Epithelial cell of esophagus (primary cell): Measurements from ENCODE around the gene CRB1.
A peak's percentile ranks its signal among the peaks of the same experiment; 100 is the strongest.

Experiments
- DNase-seq: peaks from one replicate; pipeline ENCODE4 v3.0.0; 2010; ENCODE audit warnings: low read depth
- H3K4me3 ChIP-seq: 2 replicates; pipeline ENCODE4 v1.5.1; 2011; ENCODE audit warnings: mild to moderate bottlenecking, low read length, control low read depth
- CTCF ChIP-seq: IDR thresholded peaks from 2 replicates; pipeline ENCODE4 v1.5.1; 2011; ENCODE audit warnings: low read depth, mild to moderate bottlenecking, low read length, control low read depth, inconsistent platforms; ENCODE audit not compliant: insufficient read depth; ENCODE audit errors: missing control alignments

The CRB1 gene

GRCh38 chr1:197287863-197288262, 19.8 kb downstream of the CRB1 start:
- no peak for TF ChIP-seq CTCF
- no peak overlapping the region for H3K4me3 ChIP-seq
- DNase-seq: no peak

- DNase-seq: peak; percentile 38
- no peak for TF ChIP-seq CTCF
- H3K4me3 ChIP-seq: no peak overlapping the region
These were observed 34.7 kb downstream of the CRB1 start for GRCh38 chr1:197302775-197303174.

- no peak for DNase-seq
- no peak for TF ChIP-seq CTCF
- H3K4me3 ChIP-seq: no peak overlapping the region
These were observed 35.4 kb downstream of the CRB1 start for GRCh38 chr1:197303463-197303862.

GRCh38 chr1:197304638-197305200, 36.7 kb downstream of the CRB1 start:
- H3K4me3 ChIP-seq: no peak overlapping the region
- no peak for DNase-seq
- TF ChIP-seq CTCF: no peak

GRCh38 chr1:197305925-197306324, 37.9 kb downstream of the CRB1 start:
- DNase-seq: no peak
- H3K4me3 ChIP-seq: no peak overlapping the region
- TF ChIP-seq CTCF: no peak

GRCh38 chr1:197306381-197307062, 38.5 kb downstream of the CRB1 start:
- no peak overlapping the region for H3K4me3 ChIP-seq
- DNase-seq: no peak
- no peak for TF ChIP-seq CTCF

GRCh38 chr1:197307136-197307535, 39.1 kb downstream of the CRB1 start:
- DNase-seq: no peak
- H3K4me3 ChIP-seq: no peak overlapping the region
- TF ChIP-seq CTCF: no peak
